Karpas-422 (cell line): ENCODE data around the gene DIP2C. TPM values are rescaled to one million over a fixed set of nuclear protein-coding genes. Genes with fewer than 3 reads are reported as not detected.

ENCODE experiments used
- DNase-seq: peaks from one replicate; pipeline ENCODE4 v3.0.0-alpha.2; 2015
- H2AFZ ChIP-seq: fragments of 200-600 bp; sonication (generic); 2 replicates; pipeline ENCODE4 v1.6.1; 2014; ENCODE audit warnings: antibody characterized with exemption, low read length, mixed read lengths
- H3K27ac ChIP-seq: fragments of 200-600 bp; sonication (generic); 2 replicates; pipeline ENCODE4 v1.5.1; 2014; ENCODE audit warnings: mild to moderate bottlenecking, low read length, moderate library complexity
- H3K27me3 ChIP-seq: fragments of 200-600 bp; sonication (generic); 2 replicates; pipeline ENCODE4 v1.6.1; 2014; ENCODE audit warnings: low read length, mixed read lengths
- H3K36me3 ChIP-seq: fragments of 200-600 bp; sonication (generic); 2 replicates; pipeline ENCODE4 v1.6.1; 2014; ENCODE audit warnings: low read length, mixed read lengths; ENCODE audit not compliant: insufficient read depth
- H3K4me1 ChIP-seq: fragments of 200-600 bp; sonication (generic); 2 replicates; pipeline ENCODE4 v1.6.1; 2014; ENCODE audit warnings: mild to moderate bottlenecking, low read length, mixed read lengths
- H3K4me2 ChIP-seq: fragments of 200-600 bp; sonication (generic); 2 replicates; pipeline ENCODE4 v1.6.1; 2014; ENCODE audit warnings: low read length, low read depth, mild to moderate bottlenecking; ENCODE audit not compliant: poor library complexity, severe bottlenecking
- H3K4me3 ChIP-seq: fragments of 200-600 bp; sonication (generic); 2 replicates; pipeline ENCODE4 v1.5.1; 2014; ENCODE audit warnings: mild to moderate bottlenecking, antibody characterized with exemption, low read length, mixed read lengths
- H3K79me2 ChIP-seq: fragments of 200-600 bp; sonication (generic); 2 replicates; pipeline ENCODE4 v1.6.1; 2014; ENCODE audit warnings: mild to moderate bottlenecking, low read length, mixed read lengths
- H3K9ac ChIP-seq: fragments of 200-600 bp; sonication (generic); 2 replicates; pipeline ENCODE4 v1.6.0; 2014; ENCODE audit warnings: low read length
- H3K9me2 ChIP-seq: fragments of 200-600 bp; sonication (generic), shearing (Covaris generic); replicated peaks from 2 replicates; pipeline ENCODE4 v1.6.0; 2014; ENCODE audit warnings: mild to moderate bottlenecking, low read length, moderate library complexity; ENCODE audit not compliant: insufficient read depth
- H3K9me3 ChIP-seq: fragments of 300-700, 200-600 bp; sonication (generic); 2 replicates; pipeline ENCODE4 v1.6.1; 2014; ENCODE audit warnings: low read length, mixed read lengths
- H4K20me1 ChIP-seq: fragments of 200-600 bp; sonication (generic); 2 replicates; pipeline ENCODE4 v1.6.1; 2014; ENCODE audit warnings: mild to moderate bottlenecking, antibody characterized with exemption, low read length, low read depth; ENCODE audit not compliant: insufficient read depth
- total RNA-seq: library from RNA; depleted of rRNA; stranded (reverse); fragments of >200 nt; shearing (Covaris generic); gene quantifications from 2 replicates; pipeline ENCODE4 v1.2.3, GENCODE V29; 2014; ENCODE audit warnings: low replicate concordance

The DIP2C gene
- total RNA-seq, 1 experiment from 2014 or later = 0.11 TPM

DNA sequence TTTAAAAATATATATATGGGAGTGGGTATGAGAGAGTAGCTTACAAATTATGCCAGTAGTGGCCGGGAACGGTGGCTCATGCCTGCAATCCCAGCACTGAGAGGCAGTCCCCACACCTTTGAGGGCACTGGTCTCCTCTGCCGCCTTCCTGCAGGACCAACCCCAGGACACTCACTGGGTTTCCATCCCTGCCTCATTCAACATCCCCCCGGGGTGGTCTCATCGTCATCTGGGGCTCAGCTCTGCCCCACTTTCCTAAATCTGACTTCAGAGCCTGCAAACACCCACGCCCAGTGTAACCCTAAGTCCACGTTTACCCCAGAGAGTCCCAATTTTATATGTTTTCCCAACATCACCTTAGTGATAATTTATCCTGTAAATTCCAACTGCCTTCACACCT is 96.5 kb downstream of the DIP2C start:
- H2AFZ ChIP-seq = no peak overlapping the region
- no peak overlapping the region for H3K4me3 ChIP-seq
- H3K9ac ChIP-seq = no peak overlapping the region
- H3K79me2 ChIP-seq = no peaks in the 10 kb centered on the region
- DNase-seq = no peak
- no peaks in the 10 kb centered on the region for H3K4me1 ChIP-seq
- no peaks in the 10 kb centered on the region for H3K36me3 ChIP-seq
- no peak overlapping the region for H3K27ac ChIP-seq
- no peak overlapping the region for H3K4me2 ChIP-seq
- no peaks in the 10 kb centered on the region for H3K9me2 ChIP-seq
- H4K20me1 ChIP-seq = no peaks in the 10 kb centered on the region
- no peaks in the 10 kb centered on the region for H3K9me3 ChIP-seq
- H3K27me3 ChIP-seq = no peaks in the 10 kb centered on the region

DNA sequence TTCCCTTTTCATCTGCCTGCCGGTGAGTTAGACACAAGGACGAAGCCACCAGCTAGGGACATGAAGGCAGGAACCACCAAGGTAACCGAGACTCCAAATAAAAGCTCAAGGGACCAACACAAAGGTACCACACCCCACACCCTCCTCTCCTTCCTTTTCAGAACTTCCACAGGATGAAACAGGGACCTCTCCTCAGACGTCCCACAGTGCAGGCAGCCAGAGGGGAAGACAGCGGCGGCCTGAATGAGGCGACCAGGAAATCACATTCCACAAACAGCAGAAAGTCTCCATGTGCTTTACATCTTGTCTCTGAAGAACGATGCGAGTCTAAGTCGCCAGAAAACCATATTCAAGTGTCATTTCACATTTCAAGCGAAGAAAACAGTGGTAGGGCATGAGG is 97.8 kb downstream of the DIP2C start:
- no peak for DNase-seq
- Histone ChIP-seq H3K79me2 (no peaks in the 10 kb centered on the region), H3K27ac (no peak overlapping the region), H3K4me3 (no peak overlapping the region), H2AFZ (no peak overlapping the region), H3K36me3 (no peaks in the 10 kb centered on the region), H3K27me3 (no peaks in the 10 kb centered on the region), H3K9me2 (no peaks in the 10 kb centered on the region), H3K9ac (no peak overlapping the region), H3K4me2 (no peak overlapping the region), H4K20me1 (no peaks in the 10 kb centered on the region), H3K4me1 (no peaks in the 10 kb centered on the region), H3K9me3 (no peaks in the 10 kb centered on the region)

DNA sequence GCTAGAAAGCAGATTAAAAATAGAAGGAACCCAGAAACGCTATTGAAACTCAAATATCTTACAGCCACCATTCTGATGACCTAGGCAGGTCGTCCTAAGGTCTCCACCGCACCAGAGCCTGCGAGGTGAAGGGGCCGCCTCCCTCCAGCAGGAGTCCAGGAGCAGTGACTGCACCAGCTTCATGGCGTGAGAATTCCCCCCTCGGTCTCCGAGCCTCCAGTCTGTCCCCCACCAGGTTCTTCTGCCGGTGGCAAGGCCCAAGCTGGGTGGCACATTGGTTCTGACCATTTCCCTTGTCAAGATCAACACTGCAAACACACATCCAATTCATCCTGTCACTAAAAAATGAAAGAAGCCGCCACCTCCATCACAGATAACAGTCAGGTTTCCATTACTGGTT is 98.7 kb downstream of the DIP2C start:
- Histone ChIP-seq H4K20me1 (no peaks in the 10 kb centered on the region), H3K27me3 (no peaks in the 10 kb centered on the region), H3K9me3 (no peaks in the 10 kb centered on the region), H3K9ac (no peak overlapping the region), H3K4me2 (no peak overlapping the region), H3K36me3 (no peaks in the 10 kb centered on the region), H3K9me2 (no peaks in the 10 kb centered on the region), H2AFZ (no peak overlapping the region), H3K79me2 (no peaks in the 10 kb centered on the region), H3K4me1 (no peaks in the 10 kb centered on the region), H3K4me3 (no peak overlapping the region), H3K27ac (no peak overlapping the region)
- no peak for DNase-seq

DNA sequence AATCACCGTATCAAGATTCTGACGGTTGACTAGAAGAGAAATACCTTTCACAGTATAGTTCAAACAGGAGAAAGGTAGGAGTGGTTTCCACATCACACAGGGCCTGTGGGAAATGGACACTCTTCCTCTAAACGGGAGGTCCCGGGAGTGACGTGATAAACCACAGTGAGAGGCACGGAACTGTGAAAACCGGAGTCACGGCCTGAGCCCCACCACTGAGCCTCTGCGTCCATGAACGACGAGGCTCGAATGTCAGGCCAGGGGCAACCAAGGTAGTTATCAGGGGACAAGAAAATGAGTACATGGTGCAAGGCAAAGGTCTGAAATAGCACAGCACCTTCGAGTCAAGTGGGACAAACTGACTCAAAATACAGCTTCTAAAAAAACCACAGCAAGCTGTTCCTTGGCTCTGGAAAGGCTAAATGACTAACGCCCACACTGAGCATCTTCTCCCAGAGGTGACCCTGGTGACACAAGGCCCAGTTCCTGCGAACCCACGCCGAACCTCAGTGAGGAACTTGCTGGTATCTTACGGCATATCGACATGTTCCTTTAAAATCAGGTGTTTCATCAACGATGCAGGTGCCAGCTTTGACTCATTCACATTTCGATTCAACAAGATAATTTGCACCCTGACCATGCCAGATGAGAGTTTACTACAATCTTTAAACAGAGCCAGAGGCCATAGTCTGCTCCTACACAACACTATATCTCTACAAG is 99.3 kb downstream of the DIP2C start:
- H3K79me2 ChIP-seq = no peaks in the 10 kb centered on the region
- no peak for DNase-seq
- H3K36me3 ChIP-seq = no peaks in the 10 kb centered on the region
- H3K9me3 ChIP-seq = no peaks in the 10 kb centered on the region
- no peak overlapping the region for H3K4me3 ChIP-seq
- no peak overlapping the region for H3K4me2 ChIP-seq
- no peak overlapping the region for H2AFZ ChIP-seq
- H4K20me1 ChIP-seq = no peaks in the 10 kb centered on the region
- H3K27ac ChIP-seq = no peak overlapping the region
- H3K9ac ChIP-seq = no peak overlapping the region
- no peaks in the 10 kb centered on the region for H3K27me3 ChIP-seq
- no peaks in the 10 kb centered on the region for H3K4me1 ChIP-seq
- no peaks in the 10 kb centered on the region for H3K9me2 ChIP-seq

DNA sequence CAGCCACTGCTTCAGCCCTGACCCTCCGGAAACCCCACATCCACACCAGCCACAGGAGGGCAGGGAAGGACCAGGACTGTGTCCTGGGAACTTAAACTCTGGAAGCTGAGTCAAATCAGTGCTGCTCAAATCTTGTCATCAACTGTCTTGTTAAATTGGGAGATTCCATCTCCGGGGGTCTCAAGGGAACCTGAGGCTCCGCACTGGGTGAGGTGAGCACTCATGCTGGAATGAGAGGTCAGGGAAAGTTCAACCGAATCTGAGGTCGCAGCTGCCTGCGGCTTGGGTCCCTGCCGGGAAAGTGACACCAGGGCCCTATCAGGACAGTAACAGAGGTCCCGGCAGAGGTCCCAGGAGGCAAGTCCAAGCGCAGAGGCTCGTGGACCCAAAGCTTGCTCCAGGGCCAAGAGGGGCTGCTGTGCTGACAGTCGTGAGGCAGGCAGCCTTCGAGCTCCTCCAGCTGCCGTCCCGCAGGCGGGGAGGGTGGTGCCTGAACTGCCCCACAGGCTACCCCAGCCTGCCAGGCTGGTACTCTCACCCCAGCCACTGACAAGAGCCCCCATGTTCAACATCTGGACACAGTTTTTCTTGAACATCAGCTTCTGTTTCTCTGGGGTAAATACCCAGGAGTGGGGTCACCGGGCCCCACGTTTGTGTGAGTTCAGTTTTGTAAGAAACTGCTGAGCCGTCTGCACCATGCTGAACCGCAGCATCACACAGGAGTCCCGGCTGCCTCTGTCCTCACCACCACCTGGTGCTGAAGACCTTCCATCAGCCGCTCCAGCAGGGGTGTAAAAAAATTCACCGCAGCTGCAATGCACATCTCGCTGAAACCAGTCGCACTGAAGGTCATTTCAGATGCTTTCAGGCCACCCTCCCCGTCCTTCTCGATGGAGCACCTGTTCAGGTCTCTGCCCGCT is 101.0 kb downstream of the DIP2C start:
- DNase-seq = no peak
- Histone ChIP-seq H3K4me1 (no peaks in the 10 kb centered on the region), H3K27ac (no peak overlapping the region), H3K9me3 (no peaks in the 10 kb centered on the region), H2AFZ (no peak overlapping the region), H3K79me2 (no peaks in the 10 kb centered on the region), H3K9me2 (no peaks in the 10 kb centered on the region), H4K20me1 (no peaks in the 10 kb centered on the region), H3K4me3 (no peak overlapping the region), H3K36me3 (no peaks in the 10 kb centered on the region), H3K9ac (no peak overlapping the region), H3K4me2 (no peak overlapping the region), H3K27me3 (no peaks in the 10 kb centered on the region)

DNA sequence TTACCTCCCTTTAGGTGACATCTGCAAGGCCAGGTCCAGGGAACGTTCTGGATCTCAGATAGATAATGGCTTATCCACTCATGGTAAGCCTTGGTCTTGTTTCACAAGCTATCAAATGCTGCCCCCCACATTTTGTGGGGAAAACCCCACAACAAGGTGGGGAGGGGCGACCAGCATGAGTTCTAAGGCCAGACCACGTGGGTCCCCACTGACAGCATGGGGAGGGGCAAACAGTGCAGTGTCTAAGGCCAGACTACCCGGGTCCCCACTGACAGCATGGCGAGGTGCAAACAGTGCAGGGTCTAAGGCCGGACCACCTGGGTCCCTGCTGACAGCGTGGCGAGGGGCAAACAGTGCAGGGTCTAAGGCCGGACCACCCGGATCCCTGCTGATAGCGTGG is 102.8 kb downstream of the DIP2C start:
- Histone ChIP-seq H4K20me1 (no peaks in the 10 kb centered on the region), H3K9me3 (no peaks in the 10 kb centered on the region), H3K4me3 (no peak overlapping the region), H3K27me3 (no peaks in the 10 kb centered on the region), H3K4me2 (no peak overlapping the region), H3K27ac (no peak overlapping the region), H3K36me3 (no peaks in the 10 kb centered on the region), H3K4me1 (no peaks in the 10 kb centered on the region), H3K79me2 (no peaks in the 10 kb centered on the region), H3K9ac (no peak overlapping the region), H2AFZ (no peak overlapping the region), H3K9me2 (no peaks in the 10 kb centered on the region)
- no peak for DNase-seq

DNA sequence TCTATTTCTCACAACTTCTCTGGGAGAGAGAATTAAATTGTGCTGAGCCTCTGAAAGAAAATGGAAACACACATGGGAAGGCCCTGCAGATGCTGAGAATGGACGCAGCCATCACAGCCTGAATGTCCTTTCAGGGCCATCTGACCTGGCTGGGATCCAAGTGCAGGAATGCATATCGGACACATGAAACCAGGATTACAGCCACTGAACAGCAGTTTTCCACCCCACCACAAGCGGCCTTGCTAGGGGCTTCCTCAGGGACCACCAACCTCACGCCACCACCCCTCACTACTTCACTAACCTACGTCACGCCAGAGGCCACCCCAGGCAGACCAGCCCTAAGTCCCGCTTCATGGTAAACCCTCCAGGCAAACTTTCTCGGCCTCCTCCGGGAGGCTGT is 103.3 kb downstream of the DIP2C start:
- Histone ChIP-seq H3K4me3 (no peak overlapping the region), H3K4me2 (no peak overlapping the region), H3K9me2 (no peaks in the 10 kb centered on the region), H3K9me3 (no peaks in the 10 kb centered on the region), H3K4me1 (no peaks in the 10 kb centered on the region), H3K27me3 (no peaks in the 10 kb centered on the region), H3K9ac (no peak overlapping the region), H2AFZ (no peak overlapping the region), H3K36me3 (no peaks in the 10 kb centered on the region), H3K27ac (no peak overlapping the region), H3K79me2 (no peaks in the 10 kb centered on the region), H4K20me1 (no peaks in the 10 kb centered on the region)
- DNase-seq = no peak

DNA sequence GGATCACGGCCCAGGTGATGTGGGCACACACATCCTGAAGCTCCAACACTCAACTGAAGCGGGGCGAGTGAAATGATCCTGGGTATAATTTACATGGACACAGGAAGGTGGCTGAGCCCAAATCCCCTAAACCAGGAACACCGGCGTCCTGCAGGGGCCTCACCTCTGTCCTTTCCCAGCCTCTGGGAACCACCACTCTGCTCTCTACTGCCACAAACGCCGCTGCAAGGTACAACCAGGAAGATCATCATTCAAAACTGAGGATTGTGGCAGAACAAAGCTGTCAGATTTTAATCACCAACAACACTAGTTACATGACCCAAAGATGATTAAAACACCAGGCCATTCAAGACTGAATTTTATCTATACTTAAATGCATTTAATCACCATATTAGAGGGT is 104.0 kb downstream of the DIP2C start:
- no peak for DNase-seq
- H3K9me3 ChIP-seq = no peaks in the 10 kb centered on the region
- no peaks in the 10 kb centered on the region for H3K27me3 ChIP-seq
- no peak overlapping the region for H2AFZ ChIP-seq
- H3K9ac ChIP-seq = no peak overlapping the region
- no peaks in the 10 kb centered on the region for H3K79me2 ChIP-seq
- no peaks in the 10 kb centered on the region for H3K4me1 ChIP-seq
- H3K36me3 ChIP-seq = no peaks in the 10 kb centered on the region
- H4K20me1 ChIP-seq = no peaks in the 10 kb centered on the region
- H3K9me2 ChIP-seq = no peaks in the 10 kb centered on the region
- H3K27ac ChIP-seq = no peak overlapping the region
- no peak overlapping the region for H3K4me3 ChIP-seq
- H3K4me2 ChIP-seq = no peak overlapping the region
